ENCODE measurements around the gene AQP12B. TPM values are rescaled to one million over a fixed set of nuclear protein-coding genes. Genes with fewer than 3 reads are reported as not detected.
"Not testable (repeated sequence)": the region's sequence is repeated elsewhere in the genome, so short reads cannot be mapped to it uniquely, and the experiment has no call there.

Gene AQP12B, protein sequence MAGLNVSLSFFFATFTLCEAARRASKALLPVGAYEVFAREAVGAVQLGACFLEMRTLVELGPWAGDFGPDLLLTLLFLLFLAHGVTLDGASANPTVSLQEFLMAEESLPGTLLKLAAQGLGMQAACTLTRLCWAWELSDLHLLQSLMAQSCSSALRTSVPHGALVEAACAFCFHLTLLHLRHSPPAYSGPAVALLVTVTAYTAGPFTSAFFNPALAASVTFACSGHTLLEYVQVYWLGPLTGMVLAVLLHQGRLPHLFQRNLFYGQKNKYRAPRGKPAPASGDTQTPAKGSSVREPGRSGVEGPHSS
- polyA plus RNA-seq (ENCODE audit: insufficient read length): 1.1 TPM

DNA sequence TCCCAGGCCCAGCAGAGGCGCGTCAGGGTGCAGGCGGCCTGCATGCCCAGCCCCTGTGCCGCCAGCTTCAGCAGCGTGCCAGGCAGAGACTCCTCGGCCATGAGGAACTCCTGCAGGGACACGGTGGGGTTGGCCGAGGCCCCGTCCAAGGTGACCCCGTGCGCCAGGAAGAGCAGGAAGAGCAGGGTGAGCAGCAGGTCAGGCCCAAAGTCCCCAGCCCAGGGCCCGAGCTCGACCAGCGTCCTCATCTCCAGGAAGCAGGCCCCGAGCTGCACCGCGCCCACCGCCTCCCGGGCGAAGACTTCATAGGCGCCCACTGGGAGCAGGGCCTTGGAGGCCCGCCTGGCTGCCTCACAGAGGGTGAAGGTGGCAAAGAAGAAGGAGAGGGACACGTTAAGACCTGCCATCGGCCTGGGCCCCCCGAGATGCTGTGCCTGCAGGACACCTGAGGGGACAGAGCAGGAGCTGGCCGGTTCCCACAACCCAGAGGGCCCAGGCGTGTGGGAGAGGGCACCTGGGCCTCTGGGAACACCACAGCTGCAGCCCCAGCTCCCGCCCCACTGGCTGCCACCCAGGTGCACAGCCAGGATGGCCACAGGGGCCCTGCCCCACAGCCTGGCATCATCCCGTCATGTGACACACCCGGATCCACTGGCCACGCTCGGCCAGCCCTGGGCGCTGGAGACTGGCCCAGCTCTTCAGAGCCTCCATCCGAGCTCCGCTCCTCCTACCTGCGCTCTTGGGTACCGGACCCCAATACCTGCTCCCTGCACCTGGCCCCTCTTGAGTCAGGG is at the start of gene AQP12B:
Gene AQP12B, minus strand, starts transcription at position 455 of the 794 bp plus-strand sequence. Its CDS starts 48 bp downstream, at position 407.
- DNase-seq (ENCODE audit: low read depth): not testable (repeated sequence)

DNA sequence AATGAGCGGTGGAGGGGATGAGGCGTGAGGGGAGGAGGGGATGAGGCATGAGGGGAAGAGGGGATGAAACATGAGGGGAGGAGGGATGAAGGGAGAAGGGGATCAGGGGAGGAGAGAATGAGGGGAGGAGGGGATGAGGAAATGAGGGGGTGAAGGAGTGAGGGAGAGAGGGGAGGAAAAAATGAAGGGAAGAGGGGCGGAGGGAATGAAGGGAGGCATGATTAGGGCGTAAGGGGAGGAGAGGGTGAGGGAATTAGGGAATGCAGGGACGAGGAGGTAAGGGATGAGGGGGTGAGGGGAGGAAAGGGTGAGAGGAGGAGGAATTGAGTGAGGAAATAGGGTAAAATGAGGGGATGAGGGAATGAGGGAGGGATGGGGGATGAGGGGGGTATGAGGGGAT is 49.5 kb upstream of the AQP12B start:
- no peak for DNase-seq (ENCODE audit: low read depth)

DNA sequence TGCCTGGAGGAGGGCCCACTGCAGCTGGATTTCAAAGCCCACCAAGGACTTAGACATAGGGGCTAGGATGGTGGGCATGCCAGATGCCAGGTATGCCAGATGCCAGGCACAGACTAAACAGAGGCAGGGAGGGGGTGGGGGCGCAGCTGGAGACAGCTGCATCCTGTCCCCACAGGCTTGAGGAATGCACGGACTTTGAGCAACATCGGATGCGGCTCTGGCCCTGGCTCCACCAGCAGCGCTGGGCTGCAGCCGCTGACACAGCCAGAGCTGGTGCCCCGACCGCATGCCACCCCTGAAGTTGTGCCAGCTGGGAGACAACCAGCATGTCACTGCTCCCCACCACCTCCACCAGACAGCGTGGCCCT is 48.5 kb upstream of the AQP12B start:
- peak; percentile 2 for DNase-seq (ENCODE audit: low read depth)

DNA sequence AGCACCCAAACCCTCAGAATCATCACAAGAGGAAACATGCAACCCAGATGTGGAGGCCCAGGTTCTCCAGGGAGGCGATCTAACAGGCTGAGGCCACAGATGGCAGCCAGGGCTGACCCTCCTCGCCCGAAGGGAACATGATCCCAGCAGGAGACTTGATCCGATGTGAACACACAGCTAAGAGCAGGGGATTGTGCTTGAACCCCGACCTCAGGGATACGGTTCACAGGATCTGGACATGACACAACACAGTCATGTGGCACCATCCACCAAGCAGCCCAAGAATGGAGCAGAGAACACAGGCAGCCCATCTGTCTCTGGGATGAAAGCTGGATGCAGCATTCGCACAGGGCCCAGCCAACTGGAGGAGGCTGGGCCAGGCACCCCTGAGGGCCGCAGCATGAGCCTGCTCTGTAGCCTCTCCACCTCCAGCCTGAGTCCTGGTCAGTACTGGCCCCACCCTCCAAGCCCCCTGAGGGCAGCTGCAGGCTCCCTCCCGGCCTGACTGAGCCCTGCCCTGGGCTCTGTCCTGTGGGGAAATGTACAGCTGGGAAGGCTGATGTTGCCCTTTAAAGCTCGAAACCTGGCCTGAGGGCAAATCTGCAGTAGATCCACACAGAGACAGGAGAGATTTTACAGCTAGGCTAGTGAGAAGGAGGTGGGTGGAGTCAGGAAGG is 48.0 kb upstream of the AQP12B start:
- no peak for DNase-seq (ENCODE audit: low read depth)

- DNase-seq (ENCODE audit: low read depth): no peak
These were observed 46.1 kb upstream of the AQP12B start for GRCh38 chr2:240728827-240729226.

DNA sequence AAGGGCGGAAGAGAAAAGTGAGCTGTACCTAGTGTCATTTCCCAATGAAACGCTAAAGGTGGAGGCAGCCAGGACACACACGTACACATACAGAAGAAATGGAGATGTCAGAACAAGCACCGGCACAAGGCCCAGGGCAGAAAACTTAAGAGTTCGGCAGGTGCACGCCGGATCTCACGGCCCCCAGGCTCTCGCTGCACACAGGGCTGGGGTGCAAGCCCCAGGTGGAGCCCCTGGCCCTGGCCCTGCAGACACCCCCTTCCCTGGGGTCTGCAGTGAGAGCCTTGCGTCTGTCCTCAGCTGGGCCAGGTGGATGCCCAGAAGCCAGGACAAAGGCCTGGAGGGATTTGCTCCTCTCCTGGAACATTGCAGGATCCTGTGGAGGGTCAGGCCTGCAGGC is 45.7 kb upstream of the AQP12B start:
- DNase-seq (ENCODE audit: low read depth): no peak

DNA sequence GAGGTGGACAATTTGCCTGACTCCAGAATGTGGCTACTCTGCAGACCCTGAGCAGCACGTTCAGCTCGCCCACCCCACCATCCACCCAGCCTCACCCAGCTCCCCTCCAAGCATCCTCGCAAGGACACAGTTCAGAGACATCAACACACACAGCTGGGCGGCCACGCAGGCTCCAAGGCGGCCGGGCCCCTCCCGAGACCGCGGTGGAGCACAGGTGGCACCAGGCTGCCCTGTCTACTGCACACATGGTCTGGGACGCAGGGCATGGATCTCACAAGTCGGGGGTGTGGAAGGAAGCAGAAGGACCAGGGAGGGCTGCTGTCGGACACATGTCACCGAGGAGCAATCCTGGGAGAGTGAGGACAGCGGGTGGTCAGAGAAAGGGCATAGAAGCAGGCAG is 45.2 kb upstream of the AQP12B start:
- DNase-seq (ENCODE audit: low read depth): no peak

GRCh38 chr2:240727439-240727838 is 44.8 kb upstream of the AQP12B start:
- DNase-seq (ENCODE audit: low read depth): no peak

GRCh38 chr2:240726876-240727275 is 44.2 kb upstream of the AQP12B start:
- no peak for DNase-seq (ENCODE audit: low read depth)

- DNase-seq (ENCODE audit: low read depth): no peak
These were observed 43.0 kb upstream of the AQP12B start for GRCh38 chr2:240725671-240726070.

GRCh38 chr2:240725266-240725665 is 42.6 kb upstream of the AQP12B start:
- no peak for DNase-seq (ENCODE audit: low read depth)

- DNase-seq (ENCODE audit: low read depth): no peak
These were observed 41.7 kb upstream of the AQP12B start for GRCh38 chr2:240724431-240724830.

DNA sequence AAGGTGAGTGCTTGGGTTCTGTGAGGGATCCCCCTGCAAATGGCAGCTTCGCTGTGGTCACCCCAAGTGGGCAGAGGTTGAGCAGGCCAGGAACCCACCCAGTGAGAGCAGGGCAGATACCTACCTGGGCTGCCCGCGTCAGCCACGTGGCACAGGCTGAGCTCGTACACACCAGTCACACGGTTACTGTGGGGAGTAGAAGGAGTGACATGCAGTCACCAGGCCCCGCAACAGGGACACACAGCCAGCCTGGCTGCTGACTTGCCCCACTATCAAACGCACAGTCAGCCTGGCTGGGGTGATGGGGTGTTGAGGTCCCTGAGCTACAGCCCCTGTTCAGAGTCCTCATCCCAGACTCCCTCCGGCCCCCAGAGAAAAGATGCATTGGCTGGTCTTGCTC is 41.2 kb upstream of the AQP12B start:
- DNase-seq (ENCODE audit: low read depth): no peak

DNA sequence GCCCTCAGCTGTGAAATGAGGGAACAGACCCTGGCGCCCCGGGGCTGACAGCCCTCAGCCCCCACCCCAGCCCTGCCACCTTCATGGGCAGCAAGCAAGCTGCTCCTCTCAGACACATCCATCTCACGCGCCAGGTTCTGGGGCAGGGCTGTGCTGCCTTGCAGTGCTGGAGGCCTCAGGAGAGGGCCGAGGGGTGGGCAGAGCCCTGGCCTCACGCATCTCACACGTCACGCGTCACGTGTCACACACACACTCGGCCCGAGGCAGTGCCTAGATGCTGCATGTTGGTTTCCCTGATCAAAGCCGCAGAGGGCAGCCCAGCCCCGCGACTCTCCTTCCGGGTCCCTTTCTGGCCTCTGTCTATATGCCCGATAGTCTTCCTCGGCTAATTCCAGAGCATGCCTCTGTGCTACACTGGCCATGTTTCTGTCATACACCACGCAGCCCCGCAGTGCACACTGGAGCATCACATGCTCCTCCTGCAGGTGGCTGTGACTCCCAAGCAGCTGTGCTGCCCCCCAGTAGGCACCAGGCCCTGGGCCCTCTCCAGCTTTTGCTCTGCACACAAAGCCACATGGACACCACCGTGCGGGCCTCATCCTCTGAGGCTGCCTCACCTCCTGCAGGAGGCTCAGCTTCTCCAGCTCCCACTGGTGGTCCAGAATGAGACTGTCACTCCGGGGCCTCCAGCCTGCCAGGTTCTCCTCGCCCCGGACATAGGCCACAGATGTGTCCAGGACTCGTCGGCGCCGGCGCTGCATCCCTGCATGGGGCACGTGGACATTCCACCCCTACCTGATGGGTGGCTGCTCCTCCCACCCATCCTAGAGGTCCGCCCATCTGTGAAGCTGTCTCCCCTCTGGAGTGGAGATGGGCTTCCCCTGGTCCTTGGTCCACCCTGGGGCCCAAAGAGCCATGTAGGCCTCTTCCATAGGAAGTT is 40.4 kb upstream of the AQP12B start:
- no peak for DNase-seq (ENCODE audit: low read depth)

GRCh38 chr2:240722376-240722775 is 39.7 kb upstream of the AQP12B start:
- no peak for DNase-seq (ENCODE audit: low read depth)

DNA sequence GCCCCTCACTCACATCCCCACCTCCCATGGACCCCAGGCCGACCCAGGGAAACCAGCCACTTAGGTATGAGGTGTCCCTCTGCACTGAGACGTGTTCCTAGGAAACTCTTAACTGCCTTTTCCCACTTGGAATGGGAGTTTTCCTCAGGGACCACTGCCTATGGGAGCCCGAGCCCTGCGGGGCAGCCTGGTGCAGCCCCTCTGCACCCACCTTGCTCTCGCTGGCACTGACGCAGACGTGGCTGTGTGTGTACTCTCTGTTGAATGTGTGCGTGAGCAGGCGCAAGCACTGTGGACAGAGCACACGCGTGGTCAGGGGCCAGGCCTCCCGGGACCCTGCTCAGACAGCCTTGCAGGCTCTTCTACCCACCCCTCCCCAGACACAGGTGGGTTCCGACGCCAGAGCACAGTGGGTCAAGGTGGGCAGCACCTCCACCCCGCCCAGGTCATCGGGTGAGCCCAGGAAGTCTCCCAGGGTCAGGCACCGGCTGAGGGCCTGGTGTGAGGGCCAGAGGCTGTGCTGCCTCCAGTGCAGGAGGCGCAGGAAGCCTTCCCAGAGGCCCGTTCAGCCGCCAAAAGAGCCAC is 39.0 kb upstream of the AQP12B start:
- no peak for DNase-seq (ENCODE audit: low read depth)

DNA sequence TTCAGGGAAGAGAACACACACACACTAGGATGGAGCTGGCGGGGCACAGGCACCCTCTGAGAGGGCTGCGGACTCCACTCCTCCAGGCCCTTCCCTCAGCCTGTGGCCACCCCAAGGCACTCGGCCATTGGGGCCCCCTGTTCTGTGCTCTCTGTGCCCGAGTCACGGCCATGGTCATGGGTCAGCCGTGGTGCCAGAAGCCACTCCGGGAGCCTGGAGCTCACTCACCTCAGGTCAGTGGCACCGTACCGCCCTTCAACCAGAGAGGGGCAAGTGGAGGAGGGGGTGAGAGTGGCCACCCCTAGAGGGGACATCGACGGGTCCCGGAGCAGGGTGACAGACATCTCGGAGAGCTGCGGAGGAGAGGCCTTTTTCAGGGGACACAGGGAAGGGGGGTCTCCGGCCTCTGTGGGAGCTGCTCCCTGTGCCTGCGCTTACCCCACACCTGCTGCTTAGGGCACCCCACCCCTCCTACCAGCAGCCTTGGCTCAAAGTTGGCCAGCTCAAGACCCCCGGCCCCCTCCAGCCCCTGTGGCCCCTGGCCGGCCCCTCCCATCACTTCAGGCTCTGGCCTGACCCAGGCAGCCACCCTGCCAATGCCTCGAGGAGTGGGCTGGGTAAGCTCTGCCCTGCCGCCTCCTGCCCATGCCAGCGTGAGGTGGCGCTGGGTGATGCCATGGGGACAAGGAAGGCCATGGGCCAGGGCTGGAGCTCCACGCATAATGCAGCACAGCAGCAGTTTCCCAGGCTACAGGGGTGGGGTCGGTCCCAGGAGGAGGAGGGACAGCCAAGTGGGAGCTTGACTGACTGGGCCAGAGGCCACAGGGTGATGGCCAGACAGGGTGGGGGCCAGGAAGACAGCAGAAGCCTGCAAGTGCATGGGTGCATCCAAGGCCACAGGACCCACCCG is 38.3 kb upstream of the AQP12B start:
- DNase-seq (ENCODE audit: low read depth): no peak

DNA sequence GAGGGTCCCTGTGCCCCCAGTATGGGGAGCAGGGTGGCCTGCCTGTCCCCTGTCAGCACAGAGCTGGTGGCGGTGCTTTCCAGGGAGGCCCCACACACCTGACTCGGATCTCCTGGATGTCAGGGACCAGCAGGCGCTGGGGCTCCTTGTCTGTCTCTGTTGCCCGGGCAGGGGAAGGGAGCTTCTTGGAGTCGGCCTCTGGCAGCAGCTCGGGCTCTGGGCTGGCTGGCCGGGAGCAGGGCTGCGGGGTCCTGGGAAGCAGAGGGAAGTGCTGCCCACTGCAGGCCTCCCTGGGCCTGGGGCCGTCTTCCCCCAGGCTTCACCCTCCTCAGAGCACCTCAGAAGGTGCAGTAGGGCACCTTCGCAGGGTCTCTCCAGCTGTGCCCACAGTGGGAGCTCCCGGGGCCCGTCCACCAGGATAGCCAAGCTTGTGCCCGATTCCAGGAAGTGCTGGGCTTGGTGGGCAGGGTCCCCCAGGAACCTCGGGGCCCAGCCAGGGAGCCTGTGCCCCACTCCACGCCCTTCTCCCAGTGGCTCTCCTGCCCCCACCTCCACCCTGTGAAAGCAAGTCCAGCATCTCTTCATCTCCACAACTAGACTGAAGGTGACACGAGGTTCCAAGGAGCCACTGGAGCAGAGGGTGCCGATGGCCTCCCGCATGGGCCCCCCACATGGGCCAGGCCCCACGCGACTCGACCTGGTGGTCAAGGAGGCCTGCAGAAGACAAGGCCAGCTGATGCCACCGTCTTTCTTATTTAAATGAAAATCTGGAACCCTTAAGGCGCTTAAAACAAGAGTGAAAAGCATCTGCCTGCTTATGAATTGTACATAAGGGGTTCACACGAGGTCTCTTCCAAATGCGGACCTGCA is 37.2 kb upstream of the AQP12B start:
- no peak for DNase-seq (ENCODE audit: low read depth)

GRCh38 chr2:240718896-240719490 is 36.3 kb upstream of the AQP12B start:
- DNase-seq (ENCODE audit: low read depth): no peak
